ENCODE measurements around the gene KCTD14.

DNA sequence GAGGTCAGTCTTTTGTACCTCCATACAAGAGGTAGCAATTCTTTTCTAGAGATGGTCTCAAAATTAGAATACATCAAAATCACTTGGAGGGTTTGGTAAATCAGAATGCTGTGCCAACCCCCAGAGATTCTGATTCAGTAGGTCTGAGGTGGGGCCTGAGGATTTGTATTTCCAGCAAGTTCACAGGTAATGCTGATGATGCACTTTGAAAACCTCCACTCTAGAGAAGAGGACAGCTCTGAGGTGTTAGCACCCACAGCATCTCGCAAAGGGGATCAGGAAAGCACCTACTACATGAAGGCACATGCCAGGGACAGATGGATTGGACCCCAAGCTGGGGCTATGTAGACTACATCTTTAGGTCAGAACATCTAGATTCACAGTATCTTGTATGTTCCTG, 7.2 kb downstream of the KCTD14 start:
- TF ChIP-seq, protein P1, sequence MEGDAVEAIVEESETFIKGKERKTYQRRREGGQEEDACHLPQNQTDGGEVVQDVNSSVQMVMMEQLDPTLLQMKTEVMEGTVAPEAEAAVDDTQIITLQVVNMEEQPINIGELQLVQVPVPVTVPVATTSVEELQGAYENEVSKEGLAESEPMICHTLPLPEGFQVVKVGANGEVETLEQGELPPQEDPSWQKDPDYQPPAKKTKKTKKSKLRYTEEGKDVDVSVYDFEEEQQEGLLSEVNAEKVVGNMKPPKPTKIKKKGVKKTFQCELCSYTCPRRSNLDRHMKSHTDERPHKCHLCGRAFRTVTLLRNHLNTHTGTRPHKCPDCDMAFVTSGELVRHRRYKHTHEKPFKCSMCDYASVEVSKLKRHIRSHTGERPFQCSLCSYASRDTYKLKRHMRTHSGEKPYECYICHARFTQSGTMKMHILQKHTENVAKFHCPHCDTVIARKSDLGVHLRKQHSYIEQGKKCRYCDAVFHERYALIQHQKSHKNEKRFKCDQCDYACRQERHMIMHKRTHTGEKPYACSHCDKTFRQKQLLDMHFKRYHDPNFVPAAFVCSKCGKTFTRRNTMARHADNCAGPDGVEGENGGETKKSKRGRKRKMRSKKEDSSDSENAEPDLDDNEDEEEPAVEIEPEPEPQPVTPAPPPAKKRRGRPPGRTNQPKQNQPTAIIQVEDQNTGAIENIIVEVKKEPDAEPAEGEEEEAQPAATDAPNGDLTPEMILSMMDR (IDR thresholded peaks at IDR 0.05) = no peak
- no peak for TF ChIP-seq KDM5A (IDR thresholded peaks at IDR 0.05)
- TF ChIP-seq JUN (IDR thresholded peaks at IDR 0.05) = no peak
- TF ChIP-seq, protein P2, sequence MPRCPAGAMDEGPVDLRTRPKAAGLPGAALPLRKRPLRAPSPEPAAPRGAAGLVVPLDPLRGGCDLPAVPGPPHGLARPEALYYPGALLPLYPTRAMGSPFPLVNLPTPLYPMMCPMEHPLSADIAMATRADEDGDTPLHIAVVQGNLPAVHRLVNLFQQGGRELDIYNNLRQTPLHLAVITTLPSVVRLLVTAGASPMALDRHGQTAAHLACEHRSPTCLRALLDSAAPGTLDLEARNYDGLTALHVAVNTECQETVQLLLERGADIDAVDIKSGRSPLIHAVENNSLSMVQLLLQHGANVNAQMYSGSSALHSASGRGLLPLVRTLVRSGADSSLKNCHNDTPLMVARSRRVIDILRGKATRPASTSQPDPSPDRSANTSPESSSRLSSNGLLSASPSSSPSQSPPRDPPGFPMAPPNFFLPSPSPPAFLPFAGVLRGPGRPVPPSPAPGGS (IDR thresholded peaks at IDR 0.05) = no peak
- TF ChIP-seq GATA3 (IDR thresholded peaks at IDR 0.05; ENCODE audit: borderline replicate concordance) = no peak
- no peak for TF ChIP-seq CHD2 (IDR thresholded peaks at IDR 0.05; ENCODE audit: low read length, partially characterized antibody)
- TF ChIP-seq, protein P3, sequence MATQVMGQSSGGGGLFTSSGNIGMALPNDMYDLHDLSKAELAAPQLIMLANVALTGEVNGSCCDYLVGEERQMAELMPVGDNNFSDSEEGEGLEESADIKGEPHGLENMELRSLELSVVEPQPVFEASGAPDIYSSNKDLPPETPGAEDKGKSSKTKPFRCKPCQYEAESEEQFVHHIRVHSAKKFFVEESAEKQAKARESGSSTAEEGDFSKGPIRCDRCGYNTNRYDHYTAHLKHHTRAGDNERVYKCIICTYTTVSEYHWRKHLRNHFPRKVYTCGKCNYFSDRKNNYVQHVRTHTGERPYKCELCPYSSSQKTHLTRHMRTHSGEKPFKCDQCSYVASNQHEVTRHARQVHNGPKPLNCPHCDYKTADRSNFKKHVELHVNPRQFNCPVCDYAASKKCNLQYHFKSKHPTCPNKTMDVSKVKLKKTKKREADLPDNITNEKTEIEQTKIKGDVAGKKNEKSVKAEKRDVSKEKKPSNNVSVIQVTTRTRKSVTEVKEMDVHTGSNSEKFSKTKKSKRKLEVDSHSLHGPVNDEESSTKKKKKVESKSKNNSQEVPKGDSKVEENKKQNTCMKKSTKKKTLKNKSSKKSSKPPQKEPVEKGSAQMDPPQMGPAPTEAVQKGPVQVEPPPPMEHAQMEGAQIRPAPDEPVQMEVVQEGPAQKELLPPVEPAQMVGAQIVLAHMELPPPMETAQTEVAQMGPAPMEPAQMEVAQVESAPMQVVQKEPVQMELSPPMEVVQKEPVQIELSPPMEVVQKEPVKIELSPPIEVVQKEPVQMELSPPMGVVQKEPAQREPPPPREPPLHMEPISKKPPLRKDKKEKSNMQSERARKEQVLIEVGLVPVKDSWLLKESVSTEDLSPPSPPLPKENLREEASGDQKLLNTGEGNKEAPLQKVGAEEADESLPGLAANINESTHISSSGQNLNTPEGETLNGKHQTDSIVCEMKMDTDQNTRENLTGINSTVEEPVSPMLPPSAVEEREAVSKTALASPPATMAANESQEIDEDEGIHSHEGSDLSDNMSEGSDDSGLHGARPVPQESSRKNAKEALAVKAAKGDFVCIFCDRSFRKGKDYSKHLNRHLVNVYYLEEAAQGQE (IDR thresholded peaks at IDR 0.05) = no peak
- TF ChIP-seq HOXB13 (CRISPR knock-in tag; IDR thresholded peaks at IDR 0.05; ENCODE audit: low read depth) = no peak
- TF ChIP-seq, protein P4, sequence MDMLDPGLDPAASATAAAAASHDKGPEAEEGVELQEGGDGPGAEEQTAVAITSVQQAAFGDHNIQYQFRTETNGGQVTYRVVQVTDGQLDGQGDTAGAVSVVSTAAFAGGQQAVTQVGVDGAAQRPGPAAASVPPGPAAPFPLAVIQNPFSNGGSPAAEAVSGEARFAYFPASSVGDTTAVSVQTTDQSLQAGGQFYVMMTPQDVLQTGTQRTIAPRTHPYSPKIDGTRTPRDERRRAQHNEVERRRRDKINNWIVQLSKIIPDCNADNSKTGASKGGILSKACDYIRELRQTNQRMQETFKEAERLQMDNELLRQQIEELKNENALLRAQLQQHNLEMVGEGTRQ (IDR thresholded peaks at IDR 0.05) = no peak
- no peak for TF ChIP-seq RAD21 (conservative IDR thresholded peaks at IDR 0.05 in 1 of 2, IDR thresholded peaks at IDR 0.05 in 1 of 2)
- TF ChIP-seq POLR2AphosphoS2 (conservative IDR thresholded peaks at IDR 0.05; ENCODE audit: low read length) = no peak
